HG02763 (cell line): Measurements from ENCODE around the gene AHDC1.
"Not testable (repeated sequence)": the region's sequence is repeated elsewhere in the genome, so short reads cannot be mapped to it uniquely, and the experiment has no call there.

Experiments used
- ATAC-seq: cut with Tn5 transposase; IDR thresholded peaks from one replicate; pipeline ENCODE4 v1.9.1; 2021; ENCODE audit warnings: mild to moderate bottlenecking, moderate library complexity; ENCODE audit not compliant: unreplicated experiment

The AHDC1 gene

GRCh38 chr1:27634177-27634984, 30.4 kb upstream of the AHDC1 start:
- no peak for ATAC-seq

GRCh38 chr1:27633640-27634176, 29.8 kb upstream of the AHDC1 start:
- ATAC-seq: no peak

- no peak for ATAC-seq
Measured at GRCh38 chr1:27633298-27633610, 29.3 kb upstream of the AHDC1 start.

- peak; percentile 31 for ATAC-seq
Measured at GRCh38 chr1:27632387-27633297, 28.7 kb upstream of the AHDC1 start.

GRCh38 chr1:27630859-27631491, 27.0 kb upstream of the AHDC1 start:
- no peak for ATAC-seq

GRCh38 chr1:27628712-27629111, 24.8 kb upstream of the AHDC1 start:
- ATAC-seq: no peak

GRCh38 chr1:27627733-27628132, 23.8 kb upstream of the AHDC1 start:
- ATAC-seq: not testable (repeated sequence)

GRCh38 chr1:27627061-27627460, 23.1 kb upstream of the AHDC1 start:
- ATAC-seq: no peak

GRCh38 chr1:27626031-27626935, 22.3 kb upstream of the AHDC1 start:
- ATAC-seq: no peak

GRCh38 chr1:27624467-27625178, 20.7 kb upstream of the AHDC1 start:
- ATAC-seq: no peak

- ATAC-seq: no peak
Measured at GRCh38 chr1:27623327-27624212, 19.6 kb upstream of the AHDC1 start.

- no peak for ATAC-seq
Measured at GRCh38 chr1:27622828-27623227, 18.9 kb upstream of the AHDC1 start.

GRCh38 chr1:27621051-27621920, 17.3 kb upstream of the AHDC1 start:
- no peak for ATAC-seq

- ATAC-seq: not testable (repeated sequence)
Measured at GRCh38 chr1:27619782-27620438, 16.0 kb upstream of the AHDC1 start.

GRCh38 chr1:27618341-27619082, 14.6 kb upstream of the AHDC1 start:
- ATAC-seq: no peak

GRCh38 chr1:27617420-27617819, 13.5 kb upstream of the AHDC1 start:
- no peak for ATAC-seq
